Retinal pigment epithelial cell (primary cell): ENCODE data around the gene LEF1.

Source experiments
- DNase-seq: peaks from one replicate; pipeline ENCODE4 v3.0.0-alpha.2; 2010; ENCODE audit warnings: low read depth
- H3K4me3 ChIP-seq: 2 replicates; pipeline ENCODE4 v1.5.1; 2011; ENCODE audit warnings: mild to moderate bottlenecking, low read length, control low read depth, moderate library complexity
- TF ChIP-seq, protein P1 (sequence below): conservative IDR thresholded peaks from 2 replicates; pipeline ENCODE4 v1.5.1; 2011; ENCODE audit warnings: low read depth, low read length, control low read depth, inconsistent platforms

The LEF1 gene

DNA sequence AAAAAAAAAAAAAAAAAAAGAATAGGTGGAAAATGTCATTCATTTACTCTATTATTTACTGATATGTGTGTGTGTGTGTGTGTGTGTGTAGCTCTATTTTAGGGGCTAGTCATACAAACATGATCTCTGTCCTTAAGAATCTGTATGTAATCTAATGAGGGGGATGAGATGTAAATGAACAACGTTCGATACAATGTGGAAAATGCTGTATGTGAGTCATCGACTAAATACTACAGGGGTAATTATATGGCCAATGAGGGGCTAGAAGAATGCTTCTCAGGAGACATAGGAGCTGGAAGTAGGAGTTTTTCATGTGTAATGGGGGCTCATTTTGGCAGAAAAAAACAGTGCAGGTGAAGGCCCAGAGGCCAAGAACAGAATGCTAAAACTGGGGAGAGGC is 41.9 kb downstream of the LEF1 start:
- H3K4me3 ChIP-seq: no peak overlapping the region
- no peak for DNase-seq
- TF ChIP-seq, protein P1, sequence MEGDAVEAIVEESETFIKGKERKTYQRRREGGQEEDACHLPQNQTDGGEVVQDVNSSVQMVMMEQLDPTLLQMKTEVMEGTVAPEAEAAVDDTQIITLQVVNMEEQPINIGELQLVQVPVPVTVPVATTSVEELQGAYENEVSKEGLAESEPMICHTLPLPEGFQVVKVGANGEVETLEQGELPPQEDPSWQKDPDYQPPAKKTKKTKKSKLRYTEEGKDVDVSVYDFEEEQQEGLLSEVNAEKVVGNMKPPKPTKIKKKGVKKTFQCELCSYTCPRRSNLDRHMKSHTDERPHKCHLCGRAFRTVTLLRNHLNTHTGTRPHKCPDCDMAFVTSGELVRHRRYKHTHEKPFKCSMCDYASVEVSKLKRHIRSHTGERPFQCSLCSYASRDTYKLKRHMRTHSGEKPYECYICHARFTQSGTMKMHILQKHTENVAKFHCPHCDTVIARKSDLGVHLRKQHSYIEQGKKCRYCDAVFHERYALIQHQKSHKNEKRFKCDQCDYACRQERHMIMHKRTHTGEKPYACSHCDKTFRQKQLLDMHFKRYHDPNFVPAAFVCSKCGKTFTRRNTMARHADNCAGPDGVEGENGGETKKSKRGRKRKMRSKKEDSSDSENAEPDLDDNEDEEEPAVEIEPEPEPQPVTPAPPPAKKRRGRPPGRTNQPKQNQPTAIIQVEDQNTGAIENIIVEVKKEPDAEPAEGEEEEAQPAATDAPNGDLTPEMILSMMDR: no peak

- DNase-seq: no peak
- H3K4me3 ChIP-seq: no peak overlapping the region
- TF ChIP-seq, protein P1: no peak
Measured at GRCh38 chr4:108120789-108121188, 47.9 kb downstream of the LEF1 start.

DNA sequence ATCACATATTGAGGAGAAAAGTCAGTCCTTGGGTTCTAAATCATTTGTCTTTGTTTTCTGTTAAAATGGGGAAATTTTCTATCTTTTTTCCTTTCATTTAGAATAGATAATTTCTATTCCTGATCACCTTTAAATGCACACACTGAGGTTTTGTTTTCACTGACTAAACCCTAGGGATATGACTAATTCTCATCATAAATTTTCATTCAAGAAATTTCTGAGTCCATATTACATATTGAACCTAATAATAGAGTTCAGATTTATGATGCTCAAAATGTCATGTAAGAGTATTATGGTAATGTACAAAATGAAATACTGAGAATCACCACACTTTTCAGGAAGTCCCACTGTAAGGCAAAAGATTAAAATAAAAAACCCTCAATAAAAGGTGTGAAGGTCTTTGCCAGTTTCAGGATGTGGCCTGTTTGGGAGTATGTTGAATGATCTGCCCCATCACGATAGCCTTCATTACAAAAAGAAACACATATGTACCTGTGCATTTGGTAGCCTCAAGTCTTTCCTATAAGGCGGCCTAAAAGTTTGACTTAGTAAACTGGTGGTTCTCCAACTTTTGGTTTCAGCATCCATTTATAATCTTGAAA is 49.4 kb downstream of the LEF1 start:
- DNase-seq: no peak
- H3K4me3 ChIP-seq: no peak overlapping the region
- TF ChIP-seq, protein P1: no peak

- DNase-seq: no peak
- H3K4me3 ChIP-seq: no peak overlapping the region
- TF ChIP-seq, protein P1: no peak
Measured at GRCh38 chr4:108118505-108118904, 50.2 kb downstream of the LEF1 start.

DNA sequence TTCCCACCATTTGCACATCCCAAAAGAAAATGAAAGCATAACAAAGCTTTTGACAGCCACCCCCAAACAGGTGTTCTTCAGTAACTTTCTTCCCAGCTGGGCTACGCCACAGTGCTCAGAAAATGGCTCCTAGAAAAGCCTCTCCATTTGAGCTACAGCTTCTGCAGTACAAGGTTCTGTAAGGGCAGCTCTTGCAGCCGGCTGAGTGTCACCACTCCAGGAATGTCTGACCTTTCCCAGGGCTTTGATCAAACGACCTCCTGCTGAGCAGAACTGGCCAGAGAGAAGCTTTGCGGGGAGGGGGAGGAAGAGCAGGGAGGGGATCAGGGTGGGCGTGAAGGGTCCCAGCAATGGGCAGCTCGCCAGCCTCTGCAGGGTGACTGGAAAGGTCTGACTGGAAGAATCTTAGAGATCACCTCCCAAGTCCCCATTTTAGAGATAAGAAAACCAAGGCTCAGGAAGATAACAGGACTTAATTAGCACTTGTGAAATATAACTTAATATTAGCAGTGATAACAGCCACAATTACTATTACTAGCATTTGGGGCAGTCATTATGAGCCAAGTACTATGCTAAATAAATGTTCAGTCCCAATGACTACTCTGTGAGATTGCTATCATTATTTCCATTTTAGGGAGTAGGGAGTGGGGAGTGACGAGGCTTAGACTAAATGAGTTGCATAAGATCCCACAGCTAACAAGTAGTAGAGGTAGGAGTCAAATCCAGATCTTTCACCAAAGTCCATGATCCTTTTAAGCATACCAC is 51.1 kb downstream of the LEF1 start:
- no peak overlapping the region for H3K4me3 ChIP-seq
- no peak for DNase-seq
- TF ChIP-seq, protein P1: no peak

DNA sequence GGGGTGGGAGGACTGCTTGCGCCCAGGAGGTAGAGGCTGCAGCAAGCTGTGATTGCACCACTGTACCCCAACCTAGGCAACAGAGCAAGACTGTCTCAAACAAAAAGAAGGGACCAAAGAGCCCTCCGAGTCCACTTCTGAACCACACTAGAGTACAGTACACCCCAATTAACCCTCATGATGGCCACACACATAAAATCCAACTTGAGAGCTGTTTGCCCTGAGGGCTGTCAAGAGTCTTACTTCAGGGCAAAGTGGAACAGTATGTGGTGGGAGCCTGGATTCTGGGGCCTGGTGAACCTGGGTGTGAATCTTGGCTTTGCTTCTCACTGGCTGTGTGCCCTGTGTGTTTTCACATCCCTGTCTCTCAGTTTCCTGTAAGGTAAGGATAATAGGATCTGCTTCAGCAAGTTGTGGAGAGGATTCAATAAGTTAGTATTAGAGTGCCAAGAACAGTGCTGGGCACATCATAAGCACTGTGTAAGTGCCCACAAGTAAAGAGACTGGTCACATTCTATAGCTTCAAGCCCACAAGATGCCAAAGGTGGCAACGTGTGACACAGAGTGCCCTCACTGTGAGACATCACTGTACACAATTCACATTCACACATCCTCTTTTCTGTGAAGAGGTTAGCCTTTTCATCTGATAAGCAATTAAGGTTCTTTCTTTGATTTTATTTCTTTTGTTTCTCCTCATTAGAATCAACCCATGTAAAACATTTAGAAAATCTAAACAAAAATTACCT is 52.1 kb downstream of the LEF1 start:
- H3K4me3 ChIP-seq: no peak overlapping the region
- DNase-seq: no peak
- TF ChIP-seq, protein P1: no peak
